ENCODE measurements around the gene SLC22A5.

Gene SLC22A5

GRCh38 chr5:132354381-132355139 is 14.9 kb upstream of the SLC22A5 start:
- DNase-seq (ENCODE audit: extremely low read depth, low read depth), result no peak

GRCh38 chr5:132355140-132355765 is 14.3 kb upstream of the SLC22A5 start:
- DNase-seq (ENCODE audit: extremely low read depth, low read depth), result no peak
- TF ChIP-seq, protein P1, sequence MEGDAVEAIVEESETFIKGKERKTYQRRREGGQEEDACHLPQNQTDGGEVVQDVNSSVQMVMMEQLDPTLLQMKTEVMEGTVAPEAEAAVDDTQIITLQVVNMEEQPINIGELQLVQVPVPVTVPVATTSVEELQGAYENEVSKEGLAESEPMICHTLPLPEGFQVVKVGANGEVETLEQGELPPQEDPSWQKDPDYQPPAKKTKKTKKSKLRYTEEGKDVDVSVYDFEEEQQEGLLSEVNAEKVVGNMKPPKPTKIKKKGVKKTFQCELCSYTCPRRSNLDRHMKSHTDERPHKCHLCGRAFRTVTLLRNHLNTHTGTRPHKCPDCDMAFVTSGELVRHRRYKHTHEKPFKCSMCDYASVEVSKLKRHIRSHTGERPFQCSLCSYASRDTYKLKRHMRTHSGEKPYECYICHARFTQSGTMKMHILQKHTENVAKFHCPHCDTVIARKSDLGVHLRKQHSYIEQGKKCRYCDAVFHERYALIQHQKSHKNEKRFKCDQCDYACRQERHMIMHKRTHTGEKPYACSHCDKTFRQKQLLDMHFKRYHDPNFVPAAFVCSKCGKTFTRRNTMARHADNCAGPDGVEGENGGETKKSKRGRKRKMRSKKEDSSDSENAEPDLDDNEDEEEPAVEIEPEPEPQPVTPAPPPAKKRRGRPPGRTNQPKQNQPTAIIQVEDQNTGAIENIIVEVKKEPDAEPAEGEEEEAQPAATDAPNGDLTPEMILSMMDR (IDR thresholded peaks at IDR 0.05; ENCODE audit: low read depth, low read length), result no peak

More at GRCh38 chr5:132354381-132355139, 14.9 kb upstream of the SLC22A5 start:
- TF ChIP-seq, protein P1 (IDR thresholded peaks at IDR 0.05; ENCODE audit: low read depth, low read length), result no peak

DNA sequence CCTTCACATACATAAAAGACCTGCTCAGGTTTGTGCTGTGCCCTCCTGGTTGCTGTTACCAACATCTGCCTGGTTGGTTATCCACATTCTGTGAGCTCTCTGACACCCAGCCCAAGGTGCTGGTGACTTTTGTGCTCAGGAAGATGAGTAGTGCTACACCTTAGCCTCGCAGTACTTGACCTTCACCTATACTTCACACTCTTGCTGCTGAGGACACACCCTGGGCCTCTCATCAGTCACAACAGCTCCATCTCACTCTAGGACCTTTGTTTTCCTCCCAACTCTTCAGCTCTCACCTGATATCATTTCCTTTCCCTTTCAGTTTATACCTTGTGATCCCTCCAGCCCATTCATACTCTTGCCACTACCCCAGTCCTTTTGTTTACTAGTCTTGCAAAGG is 10.7 kb upstream of the SLC22A5 start:
- no peak for DNase-seq (ENCODE audit: extremely low read depth, low read depth)
- TF ChIP-seq, protein P1 (IDR thresholded peaks at IDR 0.05; ENCODE audit: low read depth, low read length), result no peak

GRCh38 chr5:132362086-132362485 is 7.4 kb upstream of the SLC22A5 start:
- DNase-seq (ENCODE audit: extremely low read depth, low read depth), result no peak
- TF ChIP-seq, protein P1 (IDR thresholded peaks at IDR 0.05; ENCODE audit: low read depth, low read length), result no peak

DNA sequence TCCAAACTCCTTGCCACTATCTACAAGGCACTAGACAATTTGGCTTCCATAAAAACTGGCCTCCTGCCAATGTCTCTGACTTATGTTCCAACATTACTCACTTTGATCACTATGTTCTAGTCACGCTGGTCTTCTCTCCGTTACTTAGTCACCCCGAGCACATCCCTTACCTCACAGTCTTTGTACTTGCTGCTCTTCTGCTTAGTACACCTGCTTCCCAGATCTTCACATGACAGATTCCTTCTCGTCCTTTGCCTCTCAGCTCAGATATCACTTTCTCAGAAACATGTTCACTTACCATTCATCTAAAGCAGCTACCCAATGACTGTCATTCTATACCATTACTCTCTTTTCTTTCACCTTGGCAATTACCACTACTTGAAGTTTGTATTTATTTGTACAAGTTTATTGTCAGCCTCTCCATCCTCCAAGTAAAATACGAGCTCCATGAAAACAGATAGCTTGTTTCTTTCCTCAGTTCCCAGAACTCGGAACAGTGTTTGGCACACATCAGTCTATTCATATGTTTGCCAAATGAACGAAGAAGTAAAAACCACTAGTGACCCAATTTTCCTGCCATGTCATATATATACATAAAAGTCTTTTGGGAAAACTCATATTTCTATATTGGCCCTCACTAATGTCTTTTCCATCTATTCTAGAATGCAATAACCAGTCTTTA is 5.9 kb upstream of the SLC22A5 start:
- TF ChIP-seq, protein P1 (IDR thresholded peaks at IDR 0.05; ENCODE audit: low read depth, low read length), result no peak
- no peak for DNase-seq (ENCODE audit: extremely low read depth, low read depth)

- TF ChIP-seq, protein P1 (IDR thresholded peaks at IDR 0.05; ENCODE audit: low read depth, low read length), result no peak
- peak; percentile 60 for DNase-seq (ENCODE audit: extremely low read depth, low read depth)
These were observed 5.2 kb upstream of the SLC22A5 start for GRCh38 chr5:132364319-132364718.

- DNase-seq (ENCODE audit: extremely low read depth, low read depth), result no peak
These were observed 4.3 kb upstream of the SLC22A5 start for GRCh38 chr5:132365213-132365612.

More at GRCh38 chr5:132365213-132365612, 4.3 kb upstream of the SLC22A5 start:
- TF ChIP-seq, protein P1 (IDR thresholded peaks at IDR 0.05; ENCODE audit: low read depth, low read length), result no peak

Data from AG09319 (cell line).